ENCODE results near the gene SERF1B. TPM values are rescaled to one million over a fixed set of nuclear protein-coding genes. Genes with fewer than 3 reads are reported as not detected.

SERF1B gene
- 11.9 and 13.3 TPM in 2 replicates for total RNA-seq

DNA sequence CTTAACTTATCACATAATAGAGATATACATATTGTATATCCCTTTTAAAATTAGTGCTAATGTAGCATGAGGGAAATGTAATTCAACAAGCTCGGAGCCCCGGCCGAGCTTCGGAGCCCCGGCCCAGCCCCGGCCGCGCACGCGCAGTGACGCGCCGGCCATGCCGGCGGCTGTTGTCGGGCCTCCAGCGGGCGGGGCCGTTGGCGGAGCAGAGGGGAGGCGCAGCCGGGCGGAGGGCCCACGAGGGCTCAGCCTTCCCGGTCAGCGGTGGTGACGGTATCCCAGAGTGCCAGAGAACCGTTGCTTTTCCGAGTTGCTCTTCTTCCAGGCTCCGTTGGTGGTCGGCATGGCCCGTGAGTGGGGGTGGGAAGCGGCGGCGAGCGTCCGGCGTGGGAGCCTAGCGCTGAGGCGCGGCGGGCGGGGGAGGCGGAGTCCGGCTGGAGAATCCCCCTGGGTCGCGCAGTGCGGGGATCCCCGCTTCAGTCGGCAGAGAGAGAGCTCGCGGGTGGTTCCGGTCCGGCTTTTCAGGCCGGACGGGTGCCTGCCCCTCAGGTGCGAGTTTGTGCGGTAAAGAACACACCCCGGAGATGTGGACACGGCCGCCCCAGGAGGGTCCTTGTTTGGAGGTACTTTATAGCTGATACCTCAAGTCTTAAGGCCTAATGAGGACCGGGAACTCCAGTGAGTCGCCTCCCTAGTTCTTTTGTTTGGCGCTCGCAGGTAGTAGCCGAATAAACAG, at the start of gene SERF1B:
SERF1B (plus strand) TSS at position 146 of the 739 bp plus-strand sequence; CDS start at position 347, 201 bp downstream.

Other genes starting within 250 kb of the SERF1B start
- gene SMN2, start 24.4 kb downstream of the SERF1B start, total RNA-seq = 26.7 and 43.7 TPM in 2 replicates